Measurements from ENCODE around the gene FHIP1A.
A peak's percentile ranks its signal among the peaks of the same experiment; 100 is the strongest.
"Not testable (repeated sequence)": the region's sequence is repeated elsewhere in the genome, so short reads cannot be mapped to it uniquely, and the experiment has no call there.

The FHIP1A gene

DNA sequence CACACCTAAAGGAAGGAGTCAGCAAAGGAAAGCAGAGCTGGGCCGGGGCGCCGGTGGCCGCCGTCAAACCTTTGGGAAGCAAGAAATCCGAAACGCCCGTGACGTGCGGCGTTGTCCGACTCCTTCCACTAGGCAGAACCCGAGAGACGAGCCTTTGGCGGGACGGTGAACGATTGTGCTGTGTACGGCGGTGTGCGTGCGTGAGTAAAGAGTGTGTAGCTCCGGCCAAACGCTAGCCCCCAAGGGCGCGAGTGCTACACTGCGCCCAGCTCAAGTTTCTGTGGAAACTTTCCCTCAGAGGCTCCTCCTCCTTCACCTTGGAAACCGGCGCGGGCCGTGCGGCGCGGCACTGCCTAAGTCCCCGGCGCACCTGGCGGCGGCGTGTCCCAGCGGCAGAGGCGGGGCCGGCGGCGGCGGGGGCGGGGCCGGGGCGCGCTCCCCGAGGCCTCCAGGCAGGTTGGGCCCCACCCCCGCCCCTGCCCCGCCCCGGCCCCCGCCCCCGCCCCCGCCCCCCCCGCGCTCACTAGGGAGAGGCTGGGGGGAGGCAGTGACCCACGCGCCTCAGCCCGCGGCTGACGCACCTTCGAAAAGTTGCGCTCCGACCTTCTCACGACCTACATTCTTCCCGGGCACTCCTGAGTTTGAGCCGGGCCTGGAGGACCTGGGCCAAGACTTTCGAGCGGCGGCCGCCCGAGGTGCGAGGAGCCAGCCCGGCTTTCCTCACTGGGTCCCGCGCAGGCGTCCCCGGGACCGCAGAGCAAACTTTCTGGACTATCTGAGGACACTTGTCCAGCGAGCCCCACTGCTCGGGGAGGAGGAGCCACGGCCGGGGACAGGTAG is at the start of gene FHIP1A:
Gene FHIP1A, plus strand, starts transcription at position 547 of the 840 bp plus-strand sequence. CDS start 157,084 bp downstream, outside the sequence.
- DNase-seq (ENCODE audit: low read depth), result peak; percentile 53

DNA sequence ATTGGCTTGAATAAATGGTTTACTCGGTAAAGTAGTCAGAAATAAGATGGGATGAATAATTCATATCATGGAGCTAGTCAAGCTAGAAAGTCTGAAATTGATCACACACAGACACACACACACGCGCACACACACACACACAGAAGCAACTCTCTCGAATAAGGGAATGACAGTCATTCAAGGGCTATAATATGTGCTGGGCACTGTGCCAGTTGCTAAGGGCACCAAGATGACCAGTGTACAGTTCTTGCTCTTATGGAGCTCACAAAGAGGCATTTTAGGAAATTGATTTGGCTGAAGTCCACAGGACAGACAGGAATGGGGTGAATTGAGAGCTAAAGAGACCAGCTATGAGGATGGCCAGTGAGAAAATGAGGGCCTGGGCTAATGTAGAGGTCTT is 49.4 kb upstream of the FHIP1A start:
- DNase-seq (ENCODE audit: low read depth), result no peak

- DNase-seq (ENCODE audit: low read depth), result no peak
Measured at GRCh38 chr4:151361126-151361525, 47.9 kb upstream of the FHIP1A start.

- no peak for DNase-seq (ENCODE audit: low read depth)
Measured at GRCh38 chr4:151361966-151362365, 47.0 kb upstream of the FHIP1A start.

- DNase-seq (ENCODE audit: low read depth), result peak; percentile 45
Measured at GRCh38 chr4:151362404-151363164, 46.4 kb upstream of the FHIP1A start.

GRCh38 chr4:151376540-151376939 is 32.4 kb upstream of the FHIP1A start:
- no peak for DNase-seq (ENCODE audit: low read depth)

- no peak for DNase-seq (ENCODE audit: low read depth)
Measured at GRCh38 chr4:151389311-151389710, 19.7 kb upstream of the FHIP1A start.

GRCh38 chr4:151389799-151390198 is 19.2 kb upstream of the FHIP1A start:
- DNase-seq (ENCODE audit: low read depth), result not testable (repeated sequence)

DNA sequence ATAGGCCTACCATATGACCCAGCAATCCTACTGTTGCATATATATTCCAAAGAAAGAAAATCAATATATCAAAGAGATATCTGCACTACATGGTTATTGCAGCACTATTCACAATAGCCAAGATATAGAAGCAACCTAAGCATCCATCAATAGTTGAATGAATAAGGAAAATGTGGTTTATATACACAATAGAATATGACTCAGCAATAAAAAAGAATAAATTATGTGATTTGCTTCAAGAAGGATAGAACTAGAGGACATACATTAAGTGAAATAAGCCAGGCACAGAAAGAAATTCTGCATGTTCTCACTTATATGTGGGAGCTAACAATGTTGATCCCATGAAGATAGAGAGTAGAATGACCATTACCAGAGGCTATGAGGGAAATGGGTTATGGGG is 13.1 kb upstream of the FHIP1A start:
- no peak for DNase-seq (ENCODE audit: low read depth)

GRCh38 chr4:151400343-151400742 is 8.6 kb upstream of the FHIP1A start:
- DNase-seq (ENCODE audit: low read depth), result no peak

- DNase-seq (ENCODE audit: low read depth), result no peak
Measured at GRCh38 chr4:151401739-151402138, 7.2 kb upstream of the FHIP1A start.

- DNase-seq (ENCODE audit: low read depth), result no peak
Measured at GRCh38 chr4:151402145-151402865, 6.7 kb upstream of the FHIP1A start.

- DNase-seq (ENCODE audit: low read depth), result no peak
Measured at GRCh38 chr4:151403656-151404055, 5.3 kb upstream of the FHIP1A start.

- not testable (repeated sequence) for DNase-seq (ENCODE audit: low read depth)
Measured at GRCh38 chr4:151404802-151405201, 4.2 kb upstream of the FHIP1A start.

- DNase-seq (ENCODE audit: low read depth), result no peak
Measured at GRCh38 chr4:151407018-151407417, 2.0 kb upstream of the FHIP1A start.

- DNase-seq (ENCODE audit: low read depth), result no peak
Measured at GRCh38 chr4:151407466-151408379, 1.3 kb upstream of the FHIP1A start.

DNA sequence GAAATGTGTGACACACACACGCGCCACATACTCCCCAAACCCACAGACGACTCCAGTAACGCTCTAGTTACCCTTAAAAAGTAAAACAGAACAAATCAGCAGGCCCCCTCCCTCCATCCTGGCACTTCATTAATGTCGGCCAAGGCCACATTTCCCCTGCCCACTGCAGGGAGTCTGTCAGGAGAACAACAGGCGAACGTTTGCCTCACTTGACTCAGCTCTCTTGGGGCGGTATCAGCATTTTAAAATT is 671 bp upstream of the FHIP1A start:
- DNase-seq (ENCODE audit: low read depth), result no peak

GRCh38 chr4:151409470-151410313 is 716 bp downstream of the FHIP1A start:
- DNase-seq (ENCODE audit: low read depth), result no peak

GRCh38 chr4:151415978-151416377 is 7.0 kb downstream of the FHIP1A start:
- DNase-seq (ENCODE audit: low read depth), result no peak

GRCh38 chr4:151417164-151417571 is 8.2 kb downstream of the FHIP1A start:
- DNase-seq (ENCODE audit: low read depth), result no peak

Data from stimulated activated CD8-positive, alpha-beta memory T cell treated with anti-CD3 and anti-CD28 coated beads, Interleukin-15, amount 100 ng/mL, for 1 hour (primary cell).